Adipocyte (in vitro differentiated cells): ENCODE results near the gene ZNF212.

ENCODE experiments used
- DNase-seq: peaks from one replicate; pipeline ENCODE4 v3.0.0-alpha.2; 2015; ENCODE audit warnings: low read depth
- H3K27me3 ChIP-seq: replicated peaks from 2 replicates; pipeline ENCODE4 v1.7.0; 2013; ENCODE audit warnings: mild to moderate bottlenecking, low read length, moderate library complexity; ENCODE audit not compliant: control insufficient read depth, insufficient read depth
- H3K36me3 ChIP-seq: 2 replicates; pipeline ENCODE4 v1.7.0; 2013; ENCODE audit warnings: low read length, mild to moderate bottlenecking, moderate library complexity; ENCODE audit not compliant: control insufficient read depth, insufficient read depth, severe bottlenecking
- H3K4me1 ChIP-seq: 2 replicates; pipeline ENCODE4 v1.7.0; 2013; ENCODE audit warnings: mild to moderate bottlenecking, low read length, moderate library complexity; ENCODE audit not compliant: control insufficient read depth, insufficient read depth
- H3K4me3 ChIP-seq: 2 replicates; pipeline ENCODE4 v1.7.0; 2013; ENCODE audit warnings: mild to moderate bottlenecking, low read length, moderate library complexity
- H3K9ac ChIP-seq: 2 replicates; pipeline ENCODE4 v1.7.0; 2013; ENCODE audit warnings: mild to moderate bottlenecking, low read length, moderate library complexity
- H3K9me3 ChIP-seq: 2 replicates; pipeline ENCODE4 v1.7.0; 2013; ENCODE audit warnings: mild to moderate bottlenecking, low read length, moderate library complexity; ENCODE audit not compliant: control insufficient read depth

The ZNF212 gene

DNA sequence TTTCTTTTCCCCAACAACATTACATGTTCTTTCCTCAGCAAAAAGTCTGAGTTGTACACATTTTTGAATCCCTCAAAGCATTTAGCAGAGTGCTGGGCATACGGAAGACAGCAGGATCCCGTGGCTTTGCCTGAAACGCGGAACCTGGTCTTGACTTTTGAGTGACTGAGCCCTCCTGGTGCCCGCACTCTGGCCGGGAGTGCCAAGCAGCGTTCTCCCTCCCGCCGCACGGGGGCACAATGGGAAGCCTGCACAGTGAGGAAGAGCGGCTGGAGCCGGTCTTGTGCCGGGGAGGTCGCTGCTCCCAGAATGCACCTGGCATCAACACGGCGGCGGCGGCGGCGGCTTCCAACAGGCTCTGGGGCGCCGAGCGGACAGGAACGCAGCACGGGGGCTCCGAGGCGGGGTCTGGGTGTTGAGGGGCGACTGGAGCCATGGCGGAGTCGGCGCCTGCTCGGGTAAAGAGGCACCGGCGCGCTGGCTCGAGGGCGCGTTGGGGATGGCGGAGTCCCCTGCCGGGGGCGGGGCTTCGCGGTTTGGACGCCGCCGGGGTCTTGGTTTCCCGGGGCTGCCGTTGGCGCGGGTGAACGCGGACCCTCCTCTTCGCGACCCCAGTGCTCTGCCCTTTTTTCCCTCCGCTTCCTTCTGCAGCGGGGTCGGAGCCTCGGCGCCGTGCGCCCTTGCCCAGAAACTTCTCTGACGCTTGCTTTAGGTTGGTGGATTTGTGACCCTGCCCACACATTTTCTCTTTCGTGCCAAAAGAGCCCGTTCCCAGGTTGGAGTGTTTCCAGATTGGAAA is at the start of gene ZNF212:
Gene ZNF212 (plus strand): TSS at position 307 of the 799 bp plus-strand sequence. CDS start 128 bp downstream, at position 435.
- DNase-seq: peak; percentile 97
- no peaks in the 10 kb centered on the region for H3K36me3 ChIP-seq
- H3K27me3 ChIP-seq: no peaks in the 10 kb centered on the region
- H3K9me3 ChIP-seq: peaks cover 7% of the 10 kb centered on the region
- H3K4me1 ChIP-seq: peaks cover 18% of the 10 kb centered on the region
- H3K4me3 ChIP-seq: peak within 1 kb of the TSS; percentile 100
- H3K9ac ChIP-seq: peak within 1 kb of the TSS; percentile 98

DNA sequence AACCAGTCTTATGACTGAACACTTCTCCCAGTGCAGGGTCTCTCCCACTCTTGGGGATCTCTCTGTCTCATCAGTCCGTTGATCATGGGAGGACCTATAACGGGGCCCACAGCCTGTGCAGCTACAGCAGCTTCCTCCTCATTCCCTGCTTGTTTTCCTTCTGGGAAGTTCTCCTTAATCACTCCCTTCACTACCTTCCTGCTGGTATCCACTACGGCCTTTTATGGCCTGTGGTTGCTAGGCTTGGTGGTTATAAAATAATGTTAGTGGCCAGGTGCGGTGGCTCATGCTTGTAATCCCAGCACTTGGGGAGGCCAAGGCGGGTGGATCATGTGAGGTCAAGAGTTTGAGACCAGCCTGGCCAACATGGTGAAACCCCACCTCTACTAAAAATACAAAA is 47.6 kb upstream of the ZNF212 start:
- no peaks in the 10 kb centered on the region for H3K27me3 ChIP-seq
- H3K36me3 ChIP-seq: no peaks in the 10 kb centered on the region
- H3K4me1 ChIP-seq: peaks cover 9% of the 10 kb centered on the region
- H3K9ac ChIP-seq: no peak overlapping the region
- H3K4me3 ChIP-seq: no peak overlapping the region
- no peaks in the 10 kb centered on the region for H3K9me3 ChIP-seq
- DNase-seq: no peak

DNA sequence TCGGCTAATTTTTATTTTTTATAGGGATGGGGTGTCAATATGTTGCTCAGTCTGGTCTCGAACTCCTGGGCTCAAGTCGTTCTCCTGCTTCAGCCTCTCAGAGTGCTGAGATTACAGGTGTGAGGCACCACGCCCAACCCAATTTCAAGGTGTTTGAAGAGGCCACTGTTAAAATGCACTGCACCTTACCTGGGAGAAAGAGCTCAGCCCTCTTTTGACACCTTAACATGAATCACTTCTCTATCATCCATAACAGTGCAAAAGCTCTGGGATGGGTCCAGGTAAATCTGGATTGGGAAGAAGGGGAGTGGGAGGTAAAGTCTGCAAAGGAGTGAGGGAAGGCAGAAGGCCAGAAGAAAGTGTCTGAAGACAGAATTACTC is 44.7 kb upstream of the ZNF212 start:
- Histone ChIP-seq H3K36me3 (peaks cover 17% of the 10 kb centered on the region), H3K27me3 (no peaks in the 10 kb centered on the region), H3K9me3 (no peaks in the 10 kb centered on the region), H3K9ac (peak overlapping the region; percentile 99), H3K4me3 (peak overlapping the region; percentile 95), H3K4me1 (peaks cover 16% of the 10 kb centered on the region)
- no peak for DNase-seq

DNA sequence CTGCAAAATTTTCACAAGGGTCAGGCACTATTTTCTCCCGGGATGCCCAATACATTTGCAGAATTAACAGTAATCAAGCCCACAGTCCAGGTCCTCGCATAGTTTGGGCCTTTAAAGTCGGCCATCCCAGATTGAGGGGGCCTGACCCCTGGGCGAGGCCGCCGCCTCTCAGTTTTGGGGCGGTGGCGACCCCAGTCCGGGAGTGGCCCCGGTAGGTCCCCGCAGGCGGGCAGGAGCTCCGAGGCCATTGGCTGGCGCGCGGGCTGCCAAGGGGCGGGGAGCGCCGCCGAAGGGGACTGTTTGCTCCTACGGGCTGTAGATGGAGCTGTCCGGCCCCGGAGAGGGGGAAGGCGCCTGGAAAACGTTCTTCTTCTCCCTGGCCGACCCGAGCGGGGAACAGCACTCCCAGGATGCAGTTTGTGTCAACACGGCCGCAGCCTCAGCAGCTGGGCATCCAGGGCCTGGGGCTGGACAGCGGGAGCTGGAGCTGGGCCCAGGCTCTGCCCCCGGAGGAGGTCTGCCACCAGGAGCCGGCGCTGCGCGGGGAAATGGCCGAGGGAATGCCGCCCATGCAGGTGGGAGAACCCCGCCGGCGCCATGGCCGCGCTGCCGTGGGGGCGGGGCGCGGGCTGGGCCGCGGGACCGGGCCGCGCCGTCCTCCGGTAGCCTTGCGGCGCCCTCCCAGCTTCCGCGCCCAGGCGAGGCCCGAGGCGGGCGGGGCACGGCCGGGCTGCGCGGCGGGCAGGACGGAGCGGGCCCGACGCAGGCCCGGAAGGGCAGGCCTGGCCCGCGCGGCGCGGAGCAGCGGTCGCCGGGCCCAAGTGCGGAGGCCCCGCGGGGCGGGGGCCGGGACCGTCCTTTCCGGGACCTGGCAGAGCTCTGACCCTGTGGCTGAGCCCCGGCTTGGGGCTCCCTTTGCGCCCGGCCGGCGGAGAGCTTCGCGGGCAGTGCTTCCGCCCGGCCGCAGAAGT is 44.0 kb upstream of the ZNF212 start, which contains the start of gene ZNF282:
Gene ZNF282 (plus strand): TSS at position 367 of the 971 bp plus-strand sequence. CDS start 44 bp downstream, at position 411.
- peaks cover 16% of the 10 kb centered on the region for H3K4me1 ChIP-seq
- H3K9ac ChIP-seq: peak within 1 kb of the TSS; percentile 99
- H3K27me3 ChIP-seq: no peaks in the 10 kb centered on the region

DNA sequence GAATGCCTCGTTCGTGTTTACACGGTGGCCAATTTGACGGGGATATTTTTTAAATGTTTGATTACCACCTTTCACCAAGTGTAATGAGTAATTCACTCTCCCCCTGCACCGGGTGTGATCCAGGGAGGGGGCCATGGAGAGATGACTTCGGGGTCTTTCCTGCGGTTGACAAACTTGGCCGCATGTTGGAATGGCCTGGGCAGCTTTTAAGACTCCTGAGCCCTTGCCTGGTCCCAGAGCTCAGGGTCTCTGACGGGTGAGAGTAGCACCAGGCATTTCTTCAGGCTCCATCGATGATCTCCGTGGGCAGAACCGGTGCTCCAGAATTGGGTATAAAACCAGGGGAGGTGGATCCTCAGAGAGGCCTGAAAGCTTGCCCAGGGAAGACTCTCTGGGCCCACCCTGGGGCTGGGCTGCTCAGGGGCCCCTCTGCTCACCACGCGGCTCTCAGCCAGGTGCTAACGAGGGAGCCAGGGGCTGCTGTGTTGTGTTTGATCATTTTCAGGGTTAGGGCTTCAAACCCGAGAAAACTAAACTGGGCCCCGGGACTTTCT is 43.2 kb upstream of the ZNF212 start:
- peaks cover 31% of the 10 kb centered on the region for H3K36me3 ChIP-seq
- peaks cover 16% of the 10 kb centered on the region for H3K4me1 ChIP-seq
- H3K9ac ChIP-seq: peak overlapping the region; percentile 99
- H3K4me3 ChIP-seq: peak overlapping the region; percentile 95
- DNase-seq: peak; percentile 49
- no peaks in the 10 kb centered on the region for H3K9me3 ChIP-seq
- H3K27me3 ChIP-seq: no peaks in the 10 kb centered on the region

More for the DNA sequence above, 44.0 kb upstream of the ZNF212 start, which contains the start of gene ZNF282:
- H3K4me3 ChIP-seq: peak within 1 kb of the TSS; percentile 95
- DNase-seq: peak; percentile 96
- H3K9me3 ChIP-seq: no peaks in the 10 kb centered on the region
- H3K36me3 ChIP-seq: peaks cover 24% of the 10 kb centered on the region

DNA sequence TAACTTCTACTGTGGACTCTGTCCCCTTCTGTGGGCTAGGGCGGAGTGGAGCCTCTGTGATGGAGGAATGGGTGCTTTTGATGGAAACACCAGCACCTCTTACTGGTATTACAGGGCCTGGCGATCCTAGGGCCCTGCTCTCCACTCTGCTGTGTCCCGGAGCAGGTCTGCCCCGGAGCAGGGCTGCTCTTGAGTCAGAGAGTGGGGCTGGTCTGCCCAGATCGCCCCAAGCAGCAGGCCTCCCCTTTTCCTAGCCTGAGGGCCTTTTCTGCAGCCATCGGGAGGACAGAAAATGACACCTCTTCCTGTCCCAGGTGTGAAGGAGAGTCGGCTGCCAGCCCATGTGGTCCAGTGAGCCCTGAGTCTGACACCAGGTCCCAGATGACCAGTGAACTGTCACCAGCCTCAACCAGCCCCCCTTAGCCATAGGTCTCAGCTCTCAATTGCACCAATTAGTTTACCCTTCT is 42.7 kb upstream of the ZNF212 start:
- Histone ChIP-seq H3K36me3 (peaks cover 36% of the 10 kb centered on the region), H3K27me3 (no peaks in the 10 kb centered on the region), H3K9ac (peak overlapping the region; percentile 99), H3K4me1 (peaks cover 16% of the 10 kb centered on the region), H3K4me3 (peak overlapping the region; percentile 95), H3K9me3 (no peaks in the 10 kb centered on the region)
- DNase-seq: peak; percentile 47

DNA sequence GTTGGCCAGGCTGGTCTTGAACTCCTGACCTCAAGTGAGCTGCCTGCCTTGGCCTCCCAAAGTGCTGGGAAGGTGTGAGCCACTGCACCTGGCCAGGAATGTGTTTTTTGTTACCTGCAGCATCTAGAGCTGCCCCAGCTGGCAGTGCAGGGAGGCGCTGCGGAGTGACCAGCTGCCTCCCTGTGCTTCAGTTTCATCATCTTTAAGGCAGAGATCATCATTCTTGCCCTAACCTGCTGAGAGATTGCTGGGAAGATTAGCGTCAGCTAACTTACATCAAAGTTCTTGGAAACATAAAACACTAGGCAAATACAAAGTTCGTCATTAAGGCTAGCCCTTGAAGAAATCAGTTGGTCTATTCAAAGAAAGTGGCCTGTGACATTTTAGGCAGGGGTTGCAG is 41.8 kb upstream of the ZNF212 start:
- Histone ChIP-seq H3K4me3 (no peak overlapping the region), H3K27me3 (no peaks in the 10 kb centered on the region), H3K9me3 (no peaks in the 10 kb centered on the region), H3K9ac (no peak overlapping the region), H3K4me1 (peaks cover 16% of the 10 kb centered on the region), H3K36me3 (peaks cover 41% of the 10 kb centered on the region)
- DNase-seq: no peak

DNA sequence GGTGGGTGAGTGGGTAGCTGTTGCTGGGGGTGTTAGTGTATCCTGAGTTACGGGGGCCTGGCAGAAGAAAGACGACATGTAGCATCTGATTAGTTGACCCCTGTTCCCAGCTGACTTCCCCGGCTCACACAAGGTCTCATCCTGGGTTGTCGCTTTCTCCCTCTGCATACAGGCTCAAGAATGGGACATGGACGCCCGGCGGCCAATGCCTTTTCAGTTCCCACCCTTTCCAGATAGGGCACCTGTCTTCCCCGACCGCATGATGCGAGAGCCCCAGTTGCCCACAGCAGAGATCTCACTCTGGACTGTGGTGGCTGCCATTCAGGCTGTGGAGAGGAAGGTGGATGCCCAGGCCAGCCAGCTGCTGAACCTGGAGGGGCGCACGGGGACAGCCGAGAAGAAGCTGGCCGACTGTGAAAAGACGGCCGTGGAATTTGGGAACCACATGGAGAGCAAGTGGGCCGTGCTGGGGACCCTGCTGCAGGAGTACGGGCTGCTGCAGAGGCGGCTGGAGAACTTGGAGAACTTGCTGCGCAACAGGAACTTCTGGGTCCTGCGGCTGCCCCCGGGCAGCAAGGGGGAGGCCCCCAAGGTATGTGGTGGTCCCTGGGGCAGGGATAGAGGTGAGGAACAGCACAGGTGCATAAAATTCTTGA is 41.2 kb upstream of the ZNF212 start:
- no peak overlapping the region for H3K9ac ChIP-seq
- H3K4me1 ChIP-seq: peaks cover 16% of the 10 kb centered on the region
- no peak overlapping the region for H3K4me3 ChIP-seq
- H3K36me3 ChIP-seq: peaks cover 47% of the 10 kb centered on the region
- H3K9me3 ChIP-seq: no peaks in the 10 kb centered on the region
- no peaks in the 10 kb centered on the region for H3K27me3 ChIP-seq
- no peak for DNase-seq

DNA sequence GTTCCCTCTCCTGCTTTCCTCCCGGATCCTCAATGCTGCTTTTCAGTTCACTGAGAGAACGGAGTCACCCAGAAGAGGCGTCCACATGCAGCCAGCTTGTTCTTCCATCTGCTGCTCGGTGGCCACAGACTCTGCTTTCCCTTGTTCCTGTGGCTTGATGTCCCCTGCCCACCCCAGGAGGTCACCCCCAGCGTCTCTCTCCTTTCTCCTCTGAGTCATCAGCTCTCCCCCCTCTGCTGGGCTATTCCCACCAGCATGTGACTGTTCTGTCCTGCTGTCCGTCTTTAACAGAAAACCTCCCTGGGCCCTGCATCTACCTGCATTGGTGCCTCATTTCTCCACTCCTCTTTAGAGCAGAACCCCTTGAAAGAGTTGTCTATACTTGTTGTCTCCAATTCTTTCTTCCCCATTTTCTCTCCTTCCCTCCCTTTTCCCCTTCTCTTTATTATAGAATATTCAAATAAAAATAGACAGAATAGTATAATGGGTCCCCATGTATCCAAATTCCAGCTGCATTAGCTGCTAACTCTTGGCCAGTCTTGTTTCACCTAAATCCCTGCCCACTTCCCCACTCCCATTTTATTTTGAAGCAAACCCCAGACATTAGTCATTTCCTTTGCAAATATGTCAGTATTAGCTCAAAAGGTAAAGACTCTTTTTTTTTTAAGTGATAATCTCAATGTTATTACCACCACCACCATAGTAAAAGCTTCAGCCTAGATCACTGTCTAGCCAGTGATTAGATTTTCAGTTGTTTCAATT is 40.0 kb upstream of the ZNF212 start:
- H3K36me3 ChIP-seq: peaks cover 58% of the 10 kb centered on the region

DNA sequence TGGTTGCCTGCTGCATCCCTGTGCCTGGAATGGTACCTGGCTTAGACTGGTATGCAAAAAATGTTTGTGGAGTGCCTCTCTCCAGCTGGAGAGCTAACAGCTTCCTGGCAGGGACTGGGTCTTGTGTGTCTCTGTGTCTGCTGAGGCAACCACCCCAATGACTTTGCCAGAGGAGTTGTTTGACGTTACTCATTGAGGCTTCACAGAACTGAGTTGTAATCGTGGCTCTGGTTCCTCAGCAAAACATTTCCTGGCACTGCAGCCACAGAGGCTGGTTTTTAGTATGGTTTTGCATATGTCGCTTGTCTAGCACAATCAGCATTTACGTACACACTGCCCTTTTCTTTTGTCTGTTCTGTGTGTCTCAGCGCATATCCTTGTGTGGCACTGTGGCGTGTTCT is 36.6 kb upstream of the ZNF212 start:
- H3K9ac ChIP-seq: no peak overlapping the region
- H3K9me3 ChIP-seq: no peaks in the 10 kb centered on the region
- no peak overlapping the region for H3K4me3 ChIP-seq
- no peak for DNase-seq
- peaks cover 85% of the 10 kb centered on the region for H3K36me3 ChIP-seq
- H3K27me3 ChIP-seq: no peaks in the 10 kb centered on the region
- H3K4me1 ChIP-seq: peaks cover under 1% of the 10 kb centered on the region

More for the DNA sequence above, 40.0 kb upstream of the ZNF212 start:
- no peak overlapping the region for H3K9ac ChIP-seq
- peaks cover 16% of the 10 kb centered on the region for H3K4me1 ChIP-seq
- no peaks in the 10 kb centered on the region for H3K27me3 ChIP-seq
- no peaks in the 10 kb centered on the region for H3K9me3 ChIP-seq
- no peak for DNase-seq
- no peak overlapping the region for H3K4me3 ChIP-seq
